HG03280 (cell line): ENCODE measurements around the gene SELENOK.
"Not testable (repeated sequence)": the region's sequence is repeated elsewhere in the genome, so short reads cannot be mapped to it uniquely, and the experiment has no call there.

Experiments
- ATAC-seq: cut with Tn5 transposase; IDR thresholded peaks from one replicate; pipeline ENCODE4 v1.9.1; 2021; ENCODE audit warnings: mild to moderate bottlenecking, moderate library complexity; ENCODE audit not compliant: unreplicated experiment

SELENOK gene

DNA sequence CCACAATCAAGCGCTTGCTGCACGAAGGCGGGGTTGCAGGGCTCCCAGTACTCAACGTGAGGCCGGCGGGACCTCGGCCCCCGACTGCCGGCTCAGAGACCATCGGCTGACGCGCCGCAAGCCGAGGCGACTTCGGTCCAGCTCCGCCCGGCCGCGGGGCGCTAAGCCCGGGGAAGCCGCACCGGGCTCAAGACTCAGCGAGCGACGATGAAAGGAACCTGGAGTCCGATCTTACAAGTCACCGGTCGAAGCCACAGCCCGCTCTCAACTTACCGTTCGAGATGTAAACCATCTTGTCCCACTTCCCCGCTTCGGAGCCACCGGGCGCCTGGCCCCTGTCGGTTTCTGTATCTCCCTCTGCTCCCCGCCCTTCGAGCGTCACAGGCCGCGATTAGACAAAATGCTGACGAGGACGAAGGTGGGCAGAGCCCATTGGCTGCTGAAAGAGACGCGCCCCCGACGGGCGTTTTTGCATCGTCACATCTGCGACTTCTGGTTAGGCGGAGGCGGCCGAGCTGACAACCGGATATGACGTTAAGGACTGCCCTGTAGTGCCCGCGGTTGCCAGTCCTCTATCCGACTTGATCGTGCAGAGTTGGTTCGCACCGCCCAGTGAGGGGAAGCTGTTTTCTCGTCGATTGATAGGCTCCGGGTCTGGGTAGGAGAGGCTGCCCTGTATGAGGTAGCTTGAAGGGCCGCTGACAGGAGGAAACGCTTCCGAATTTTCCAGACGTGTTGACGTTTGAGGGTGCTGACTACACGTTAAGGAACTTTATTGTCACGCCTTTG lies at the start of gene SELENOK:
Gene SELENOK, minus strand, starts transcription at position 363 of the 789 bp plus-strand sequence.
- ATAC-seq = peak; percentile 95

DNA sequence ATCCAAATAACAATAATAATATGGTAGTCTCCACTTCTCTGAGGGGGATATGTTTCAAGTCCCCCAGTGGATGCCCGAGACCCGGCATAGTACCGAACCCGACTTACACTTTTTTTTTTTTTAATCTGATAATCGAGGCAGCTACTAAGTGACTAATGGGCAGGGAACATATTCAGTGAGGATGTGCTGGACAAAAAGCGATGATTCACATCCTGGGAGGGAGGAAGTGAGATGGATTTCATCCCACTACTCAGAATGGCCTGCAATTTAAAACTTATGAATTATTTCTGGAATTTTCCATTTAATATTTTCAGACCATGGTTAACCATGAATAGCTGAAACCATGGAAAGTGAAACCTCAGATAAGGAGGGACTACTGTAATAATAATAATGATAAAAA lies 49.5 kb upstream of the SELENOK start:
- ATAC-seq = no peak

- no peak for ATAC-seq
Measured at GRCh38 chr3:53940623-53941022, 49.0 kb upstream of the SELENOK start.

DNA sequence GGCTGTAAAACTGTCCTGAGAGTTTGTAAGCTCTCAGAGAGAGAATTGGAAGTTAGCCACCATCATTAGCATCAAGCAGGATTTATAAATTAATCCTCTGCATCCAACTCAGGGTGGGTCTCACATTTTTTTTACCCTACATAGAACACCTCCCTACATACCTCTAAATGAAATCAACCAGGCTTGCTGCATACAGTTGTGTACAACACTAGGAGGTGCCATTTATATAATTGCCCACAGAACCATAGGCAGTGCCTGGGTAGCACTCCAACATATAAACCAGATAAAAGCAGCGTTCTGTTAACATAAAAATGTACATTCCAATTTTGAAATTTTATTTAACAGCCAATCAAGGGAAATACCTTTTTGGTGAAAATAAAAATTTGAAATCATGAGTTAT lies 48.2 kb upstream of the SELENOK start:
- ATAC-seq = no peak

GRCh38 chr3:53939086-53939582 lies 47.5 kb upstream of the SELENOK start:
- ATAC-seq = no peak

DNA sequence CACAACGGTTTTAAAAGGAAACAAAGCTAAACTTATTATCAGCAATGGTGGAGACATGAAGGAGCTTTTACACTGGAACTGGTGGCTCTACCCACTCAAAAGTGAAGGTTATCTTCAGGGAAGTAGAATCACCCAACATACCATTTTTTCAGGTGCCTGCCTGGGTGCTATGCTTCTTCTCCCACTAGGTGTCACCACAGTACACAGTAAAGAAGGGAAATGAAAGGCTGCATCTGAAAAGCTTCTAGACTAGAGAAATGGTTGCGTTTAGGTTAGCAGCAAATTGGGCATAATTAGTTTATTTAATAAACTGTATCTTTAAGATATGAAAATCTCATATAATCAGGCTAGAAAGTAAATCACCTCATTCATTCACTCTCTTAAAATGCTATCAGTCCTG lies 47.0 kb upstream of the SELENOK start:
- ATAC-seq = peak; percentile 66

DNA sequence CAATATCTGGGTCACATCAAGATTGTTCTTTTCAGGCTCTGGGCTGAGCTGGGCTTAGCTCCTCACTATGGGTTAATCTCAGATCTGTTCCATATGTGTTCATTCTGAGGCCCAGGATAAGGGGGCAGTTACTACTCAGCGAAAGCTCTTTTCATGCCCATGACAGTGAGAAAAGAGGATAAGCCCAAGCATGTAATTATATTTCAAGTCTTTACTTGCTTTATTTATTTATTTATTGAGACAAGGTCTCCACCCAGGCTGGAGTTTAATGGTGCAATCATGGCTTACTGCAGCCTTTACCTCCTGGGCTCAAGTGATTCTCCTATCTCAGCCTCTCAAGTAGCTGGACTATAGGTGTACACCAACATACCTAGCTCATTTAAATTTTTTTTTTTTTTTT lies 44.7 kb upstream of the SELENOK start:
- ATAC-seq = no peak

- ATAC-seq = no peak
Measured at GRCh38 chr3:53935283-53935901, 43.7 kb upstream of the SELENOK start.

DNA sequence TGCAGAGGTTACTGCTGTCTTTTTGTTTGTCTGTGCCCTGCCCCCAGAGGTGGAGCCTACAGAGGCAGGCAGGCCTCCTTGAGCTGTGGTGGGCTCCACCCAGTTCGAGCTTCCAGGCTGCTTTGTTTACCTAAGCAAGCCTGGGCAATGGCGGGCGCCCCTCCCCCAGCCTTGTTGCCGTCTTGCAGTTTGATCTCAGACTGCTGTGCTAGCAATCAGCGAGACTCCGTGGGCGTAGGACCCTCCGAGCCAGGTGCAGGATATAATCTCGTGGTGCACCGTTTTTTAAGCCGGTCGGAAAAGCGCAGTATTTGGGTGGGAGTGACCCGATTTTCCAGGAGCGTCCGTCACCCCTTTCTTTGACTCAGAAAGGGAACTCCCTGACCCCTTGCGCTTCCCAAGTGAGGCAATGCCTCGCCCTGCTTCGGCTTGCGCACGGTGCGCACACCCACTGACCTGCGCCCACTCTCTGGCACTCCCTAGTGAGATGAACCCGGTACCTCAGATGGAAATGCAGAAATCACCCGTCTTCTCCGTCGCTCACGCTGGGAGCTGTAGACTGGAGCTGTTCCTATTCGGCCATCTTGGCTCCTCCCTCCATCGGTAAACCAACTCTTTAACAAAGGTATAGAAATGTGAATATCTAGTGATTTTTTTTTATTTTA lies 35.7 kb upstream of the SELENOK start:
- ATAC-seq = not testable (repeated sequence)

- ATAC-seq = no peak
Measured at GRCh38 chr3:53921296-53921695, 29.6 kb upstream of the SELENOK start.

DNA sequence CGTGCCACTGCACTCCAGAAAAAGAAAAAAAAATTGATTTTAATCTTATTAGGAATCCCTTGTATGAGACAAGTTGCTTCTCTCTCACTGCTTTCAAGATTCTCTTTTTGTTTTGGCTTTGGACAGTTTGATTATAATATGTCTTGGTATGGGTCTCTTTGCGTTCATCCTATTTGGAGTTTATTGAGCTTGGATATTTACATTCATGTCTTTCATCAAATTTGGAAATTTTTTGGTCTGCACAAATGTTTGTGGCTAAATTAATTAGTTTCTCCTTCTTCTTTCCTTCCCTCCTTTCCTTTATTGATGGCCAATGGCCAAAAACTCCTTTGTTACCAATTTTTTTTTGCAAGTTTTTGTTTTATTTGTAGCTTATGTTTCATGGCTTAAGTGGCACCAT lies 28.1 kb upstream of the SELENOK start:
- no peak for ATAC-seq

GRCh38 chr3:53913401-53913800 lies 21.7 kb upstream of the SELENOK start:
- no peak for ATAC-seq

- ATAC-seq = no peak
Measured at GRCh38 chr3:53902711-53903110, 11.1 kb upstream of the SELENOK start.

DNA sequence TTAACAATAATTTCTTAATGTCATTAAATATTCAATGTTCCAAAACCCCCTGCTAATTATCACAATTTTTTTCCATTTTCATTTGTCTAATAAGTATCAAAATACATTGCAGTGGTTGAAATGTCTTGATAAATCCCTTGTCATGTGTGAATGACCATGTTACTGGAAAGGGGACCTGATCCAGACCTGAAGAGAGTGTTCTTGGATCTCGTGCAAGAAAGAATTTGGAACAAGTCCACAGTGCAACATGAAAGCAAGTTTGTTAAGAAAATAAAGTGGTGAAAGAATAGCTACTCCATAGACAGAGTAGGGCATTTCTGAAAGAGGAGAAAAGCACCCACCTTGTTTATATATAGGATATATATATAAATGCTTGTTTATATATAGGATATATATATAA lies 10.4 kb upstream of the SELENOK start:
- no peak for ATAC-seq

DNA sequence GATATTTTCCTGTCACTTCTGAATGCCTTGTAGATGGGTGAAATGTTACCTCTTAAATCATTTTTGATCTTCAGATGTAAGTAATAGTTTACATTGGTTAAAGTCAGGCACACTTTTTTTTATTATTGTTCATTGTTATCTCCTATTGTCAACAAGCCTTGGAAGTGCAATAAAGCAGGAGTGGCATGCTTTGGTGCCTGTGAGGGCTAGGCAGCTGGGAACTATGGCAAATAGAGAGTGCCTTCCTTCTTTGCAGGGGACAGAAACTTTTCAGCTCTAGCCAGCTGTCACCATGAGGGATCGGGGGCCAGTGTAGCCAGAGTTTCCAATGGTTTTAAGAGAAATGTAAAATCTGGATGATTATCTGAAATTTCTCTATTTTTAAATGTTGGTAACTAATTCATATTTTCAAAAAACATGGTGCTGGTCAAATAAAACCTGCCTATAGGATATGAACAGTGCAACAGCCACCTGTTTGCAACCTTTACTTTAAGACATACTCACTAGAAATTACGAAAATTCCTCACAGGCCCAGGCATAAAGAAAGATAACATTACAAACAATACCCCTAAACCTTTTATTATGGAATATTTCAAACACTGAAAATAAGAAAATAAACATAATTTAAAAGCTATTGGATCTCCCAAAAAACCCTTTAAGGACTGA lies 9.1 kb upstream of the SELENOK start:
- no peak for ATAC-seq

DNA sequence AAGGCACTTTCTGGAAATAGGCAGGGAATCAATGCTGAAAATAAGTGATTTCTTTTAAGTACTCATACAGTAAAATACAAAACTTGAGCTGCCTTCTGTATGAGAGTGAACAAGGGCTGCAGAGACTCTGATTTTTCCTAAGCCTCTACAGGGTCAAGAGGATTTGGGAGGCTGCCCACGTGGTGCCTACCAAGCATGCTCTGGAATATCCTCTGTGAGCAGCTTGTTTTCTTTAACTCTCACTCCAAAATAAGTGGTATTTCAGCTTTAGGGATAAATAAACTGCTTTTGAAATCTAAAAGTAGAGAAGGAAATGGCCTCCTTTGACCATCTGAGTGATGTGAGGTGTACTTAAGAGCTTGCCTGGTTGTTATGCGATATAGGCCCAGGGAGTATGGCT lies 8.1 kb upstream of the SELENOK start:
- no peak for ATAC-seq

DNA sequence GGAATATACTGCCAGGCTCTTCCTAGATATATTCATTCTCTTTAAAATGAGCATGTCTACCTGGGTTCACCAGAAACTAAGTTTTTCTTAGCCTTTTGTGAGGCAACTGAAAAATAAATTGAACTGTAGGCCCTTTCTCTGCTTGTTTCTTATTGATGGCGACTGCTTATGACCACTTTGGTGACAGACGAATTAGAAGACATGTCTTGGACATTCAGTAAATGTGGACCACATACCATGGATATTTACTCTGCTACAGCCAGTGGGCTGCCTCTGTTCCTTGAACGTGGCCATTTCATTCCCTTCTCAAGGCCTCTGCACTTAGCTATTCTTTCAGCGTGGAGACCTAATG lies 603 bp upstream of the SELENOK start:
- ATAC-seq = no peak

GRCh38 chr3:53890726-53891475 lies 758 bp downstream of the SELENOK start:
- no peak for ATAC-seq

DNA sequence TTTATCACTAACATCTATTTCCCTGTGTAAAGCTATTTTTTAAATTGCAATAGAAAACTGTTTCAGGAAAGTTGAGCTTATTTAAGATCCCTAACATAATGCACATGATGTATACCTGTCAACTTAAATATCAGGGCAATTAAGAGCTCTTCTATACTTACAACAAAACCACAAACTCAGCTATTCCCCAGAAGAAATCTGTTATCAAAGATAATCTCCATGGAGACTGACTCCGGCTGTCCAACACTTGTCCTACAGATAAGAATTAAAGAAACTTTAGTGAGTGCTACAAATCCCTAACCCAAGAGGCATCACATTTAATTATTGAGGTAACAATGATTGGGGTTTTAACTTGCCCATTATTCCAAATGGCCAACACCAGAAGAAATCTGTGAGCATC lies 3.4 kb downstream of the SELENOK start:
- ATAC-seq = no peak

DNA sequence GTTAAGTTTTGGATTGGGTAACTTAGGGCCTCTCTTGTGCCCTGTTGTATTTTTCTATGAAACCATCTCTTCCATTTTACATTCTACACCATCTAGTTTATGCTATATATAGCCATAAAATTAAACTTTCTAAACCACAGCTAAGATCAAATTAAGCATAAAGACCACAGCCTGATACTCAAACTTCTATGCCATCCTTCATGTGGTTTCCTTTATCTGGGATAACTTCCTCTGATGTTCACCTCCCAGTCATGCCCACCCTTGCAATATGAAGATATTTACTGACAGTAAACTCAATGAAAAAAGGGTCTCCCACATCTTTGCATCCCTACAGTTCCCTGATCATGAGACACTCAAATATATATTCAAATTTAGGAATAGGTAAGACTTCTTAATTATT lies 4.2 kb downstream of the SELENOK start:
- no peak for ATAC-seq

DNA sequence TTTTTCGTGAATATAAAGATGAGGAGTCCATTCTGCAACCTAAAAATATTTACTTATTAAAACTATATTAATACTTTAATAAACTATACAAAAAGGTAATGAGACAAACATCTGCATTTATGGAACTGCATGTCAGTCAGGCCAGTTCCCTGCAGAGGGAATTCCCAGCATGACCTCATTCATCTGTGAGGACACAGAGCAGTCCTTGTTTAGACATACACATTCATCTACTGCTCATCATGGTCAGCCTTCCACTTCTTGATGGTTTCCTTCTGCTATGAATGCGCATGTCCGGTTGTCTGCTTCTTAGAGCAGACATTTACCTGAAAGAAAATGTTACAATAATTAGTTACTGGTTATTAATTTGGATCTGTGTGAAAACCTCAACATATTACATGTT lies 6.4 kb downstream of the SELENOK start:
- ATAC-seq = no peak
